Uterine smooth muscle cell (primary cell): ENCODE measurements around the gene RNF180. TPM values are rescaled to one million over a fixed set of nuclear protein-coding genes. Genes with fewer than 3 reads are reported as not detected.

Experiments used
- total RNA-seq: library from RNA; depleted of rRNA; stranded (reverse); fragments of >200 nt; gene quantifications from 2 replicates; pipeline ENCODE4 v1.2.3, GENCODE V29; 2014

The RNF180 gene, protein sequence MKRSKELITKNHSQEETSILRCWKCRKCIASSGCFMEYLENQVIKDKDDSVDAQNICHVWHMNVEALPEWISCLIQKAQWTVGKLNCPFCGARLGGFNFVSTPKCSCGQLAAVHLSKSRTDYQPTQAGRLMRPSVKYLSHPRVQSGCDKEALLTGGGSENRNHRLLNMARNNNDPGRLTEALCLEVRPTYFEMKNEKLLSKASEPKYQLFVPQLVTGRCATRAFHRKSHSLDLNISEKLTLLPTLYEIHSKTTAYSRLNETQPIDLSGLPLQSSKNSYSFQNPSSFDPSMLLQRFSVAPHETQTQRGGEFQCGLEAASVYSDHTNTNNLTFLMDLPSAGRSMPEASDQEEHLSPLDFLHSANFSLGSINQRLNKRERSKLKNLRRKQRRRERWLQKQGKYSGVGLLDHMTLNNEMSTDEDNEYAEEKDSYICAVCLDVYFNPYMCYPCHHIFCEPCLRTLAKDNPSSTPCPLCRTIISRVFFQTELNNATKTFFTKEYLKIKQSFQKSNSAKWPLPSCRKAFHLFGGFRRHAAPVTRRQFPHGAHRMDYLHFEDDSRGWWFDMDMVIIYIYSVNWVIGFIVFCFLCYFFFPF
- 3.4 and 5.7 TPM in 2 replicates for total RNA-seq

GRCh38 chr5:64165500-64166200 is at the start of gene RNF180:
Gene RNF180 (plus strand): TSS chr5:64165843. CDS start chr5:64200808, 34,965 bp downstream.

Other genes with a start within 250 kb of the RNF180 start
- not detected in 2 replicates for gene HTR1A, start 203.4 kb upstream of the RNF180 start, total RNA-seq